Activated T-cell treated with anti-CD3 and anti-CD28 coated beads for 48 hours (primary cell): ENCODE measurements around the gene VTI1B.

ENCODE experiments used
- DNase-seq: peaks from one replicate; pipeline ENCODE4 v3.0.0-alpha.2; 2020; ENCODE audit warnings: low read depth

Gene VTI1B

GRCh38 chr14:67679006-67679405 lies 4.6 kb upstream of the VTI1B start:
- no peak for DNase-seq

GRCh38 chr14:67675219-67675582 lies 769 bp upstream of the VTI1B start:
- no peak for DNase-seq

GRCh38 chr14:67674139-67674479 lies 323 bp downstream of the VTI1B start:
- peak; percentile 49 for DNase-seq

GRCh38 chr14:67673451-67673850 lies 981 bp downstream of the VTI1B start:
- no peak for DNase-seq

- DNase-seq, result no peak
These were observed 5.9 kb downstream of the VTI1B start for GRCh38 chr14:67668559-67668958.

- DNase-seq, result no peak
These were observed 7.5 kb downstream of the VTI1B start for GRCh38 chr14:67666750-67667449.

GRCh38 chr14:67665868-67666267 lies 8.6 kb downstream of the VTI1B start:
- no peak for DNase-seq

GRCh38 chr14:67663633-67664032 lies 10.8 kb downstream of the VTI1B start:
- no peak for DNase-seq

GRCh38 chr14:67653651-67654280 lies 20.7 kb downstream of the VTI1B start:
- DNase-seq, result no peak

- no peak for DNase-seq
These were observed 22.2 kb downstream of the VTI1B start for GRCh38 chr14:67652189-67652588.

GRCh38 chr14:67650694-67651093 lies 23.7 kb downstream of the VTI1B start:
- no peak for DNase-seq

GRCh38 chr14:67650151-67650550 lies 24.3 kb downstream of the VTI1B start:
- no peak for DNase-seq

- DNase-seq, result no peak
These were observed 28.3 kb downstream of the VTI1B start for GRCh38 chr14:67646131-67646530.

- DNase-seq, result no peak
These were observed 29.0 kb downstream of the VTI1B start for GRCh38 chr14:67645414-67645813.

GRCh38 chr14:67644428-67644827 lies 30.0 kb downstream of the VTI1B start:
- DNase-seq, result no peak

GRCh38 chr14:67643713-67644112 lies 30.7 kb downstream of the VTI1B start:
- DNase-seq, result no peak

GRCh38 chr14:67641902-67642749 lies 32.3 kb downstream of the VTI1B start:
- peak; percentile 21 for DNase-seq

- DNase-seq, result no peak
These were observed 33.0 kb downstream of the VTI1B start for GRCh38 chr14:67641480-67641879.

GRCh38 chr14:67638642-67639041 lies 35.8 kb downstream of the VTI1B start:
- no peak for DNase-seq

- no peak for DNase-seq
These were observed 38.0 kb downstream of the VTI1B start for GRCh38 chr14:67636361-67636919.

- DNase-seq, result no peak
These were observed 40.8 kb downstream of the VTI1B start for GRCh38 chr14:67633451-67634147.

GRCh38 chr14:67630938-67631337 lies 43.5 kb downstream of the VTI1B start:
- DNase-seq, result no peak
